OCI-LY3 (cell line): ENCODE data around the gene CAVIN1.
"Not testable (repeated sequence)": the region's sequence is repeated elsewhere in the genome, so short reads cannot be mapped to it uniquely, and the experiment has no call there.

ENCODE experiments used
- EZH2phosphoT487 ChIP-seq: fragments of 200-600 bp; shearing (Covaris generic); IDR thresholded peaks from 2 replicates; pipeline ENCODE4 v1.6.1; 2018; ENCODE audit warnings: antibody characterized with exemption, mixed run types, low read depth
- TF ChIP-seq, protein P1 (sequence below): fragments of 200-600, 300-600 bp; sonication (generic); IDR thresholded peaks from 2 replicates; pipeline ENCODE4 v1.5.1; 2014; ENCODE audit warnings: antibody characterized with exemption, low read length, low read depth

GRCh38 chr17:42449176-42449575 lies 26.1 kb upstream of the CAVIN1 start:
- TF ChIP-seq, protein P1, sequence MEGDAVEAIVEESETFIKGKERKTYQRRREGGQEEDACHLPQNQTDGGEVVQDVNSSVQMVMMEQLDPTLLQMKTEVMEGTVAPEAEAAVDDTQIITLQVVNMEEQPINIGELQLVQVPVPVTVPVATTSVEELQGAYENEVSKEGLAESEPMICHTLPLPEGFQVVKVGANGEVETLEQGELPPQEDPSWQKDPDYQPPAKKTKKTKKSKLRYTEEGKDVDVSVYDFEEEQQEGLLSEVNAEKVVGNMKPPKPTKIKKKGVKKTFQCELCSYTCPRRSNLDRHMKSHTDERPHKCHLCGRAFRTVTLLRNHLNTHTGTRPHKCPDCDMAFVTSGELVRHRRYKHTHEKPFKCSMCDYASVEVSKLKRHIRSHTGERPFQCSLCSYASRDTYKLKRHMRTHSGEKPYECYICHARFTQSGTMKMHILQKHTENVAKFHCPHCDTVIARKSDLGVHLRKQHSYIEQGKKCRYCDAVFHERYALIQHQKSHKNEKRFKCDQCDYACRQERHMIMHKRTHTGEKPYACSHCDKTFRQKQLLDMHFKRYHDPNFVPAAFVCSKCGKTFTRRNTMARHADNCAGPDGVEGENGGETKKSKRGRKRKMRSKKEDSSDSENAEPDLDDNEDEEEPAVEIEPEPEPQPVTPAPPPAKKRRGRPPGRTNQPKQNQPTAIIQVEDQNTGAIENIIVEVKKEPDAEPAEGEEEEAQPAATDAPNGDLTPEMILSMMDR, result not testable (repeated sequence)
- TF ChIP-seq EZH2phosphoT487, result not testable (repeated sequence)
